ENCODE measurements around the gene DOCK4. TPM values are rescaled to one million over a fixed set of nuclear protein-coding genes. Genes with fewer than 3 reads are reported as not detected.
A peak's percentile ranks its signal among the peaks of the same experiment; 100 is the strongest.

Gene DOCK4
- polyA plus RNA-seq, 1 donor (not counting 4 experiments of a cell fraction or from before 2014, with no cell fraction given), result 13.9 TPM

- no peak for DNase-seq (ENCODE audit: low read depth, low spot score)
- no peaks in the 10 kb centered on the region for H3K9me3 ChIP-seq (ENCODE audit: control insufficient read depth, low read depth, low read length)
- H3K9me1 ChIP-seq (ENCODE audit: control insufficient read depth, extremely low read depth, insufficient read depth, low read length), result no peaks in the 10 kb centered on the region
- H3K79me2 ChIP-seq (ENCODE audit: control insufficient read depth, insufficient read depth, low read length), result peaks cover 16% of the 10 kb centered on the region
- H2AFZ ChIP-seq (ENCODE audit: control insufficient read depth, low read length), result no peak overlapping the region
- peak overlapping the region; percentile 48 for H3K27ac ChIP-seq (ENCODE audit: control insufficient read depth, insufficient read depth, low read length)
- no peaks in the 10 kb centered on the region for H3K36me3 ChIP-seq (ENCODE audit: control insufficient read depth in 2 of 2, extremely low read depth in 1 of 2, insufficient read depth in 2 of 2, low read length in 2 of 2)
- H3K9ac ChIP-seq (ENCODE audit: control insufficient read depth, extremely low read depth, insufficient read depth, low read length), result no peak overlapping the region
- H3K4me1 ChIP-seq (ENCODE audit: control insufficient read depth, extremely low read depth, insufficient read depth, low read length), result no peaks in the 10 kb centered on the region
- H4K20me1 ChIP-seq (ENCODE audit: control insufficient read depth, extremely low read depth, insufficient read depth, low read length), result no peaks in the 10 kb centered on the region
- no peak overlapping the region for H3K4me3 ChIP-seq (ENCODE audit: control insufficient read depth in 2 of 3, extremely low read depth in 1 of 3, insufficient read depth in 2 of 3, low read depth in 1 of 3, low read length in 3 of 3)
- no peaks in the 10 kb centered on the region for H3K27me3 ChIP-seq (ENCODE audit: control insufficient read depth, extremely low read depth, insufficient read depth, low read length)
- FAIRE-seq, result no peak
- no peak overlapping the region for H3K4me2 ChIP-seq (ENCODE audit: control insufficient read depth, extremely low read depth, insufficient read depth, low read depth, low read length)
- dilution Hi-C loops (cut with MboI; ENCODE audit: extremely low pct_ligation_motif_present, low sequenced_read_pairs), result no loop called here
- TF ChIP-seq EZH2 (IDR thresholded peaks at IDR 0.05; ENCODE audit: low read length) (no peak), CTCF (optimal IDR thresholded peaks at IDR 0.05 in 1 of 3, IDR thresholded peaks at IDR 0.05 in 1 of 3, conservative IDR thresholded peaks at IDR 0.05 in 1 of 3; ENCODE audit: extremely low read depth in 1 of 3, insufficient read depth in 2 of 3, low read length in 3 of 3) (no peak)
These were observed 149.8 kb downstream of the DOCK4 start for GRCh38 chr7:112056409-112056808.

- no peak overlapping the region for H3K27ac ChIP-seq (ENCODE audit: control insufficient read depth, insufficient read depth, low read length)
- H4K20me1 ChIP-seq (ENCODE audit: control insufficient read depth, extremely low read depth, insufficient read depth, low read length), result no peaks in the 10 kb centered on the region
- FAIRE-seq (no peak), DNase-seq (ENCODE audit: low read depth, low spot score) (no peak)
- H3K79me2 ChIP-seq (ENCODE audit: control insufficient read depth, insufficient read depth, low read length), result peaks cover 10% of the 10 kb centered on the region
- no peak overlapping the region for H3K4me2 ChIP-seq (ENCODE audit: control insufficient read depth, extremely low read depth, insufficient read depth, low read depth, low read length)
- H3K9ac ChIP-seq (ENCODE audit: control insufficient read depth, extremely low read depth, insufficient read depth, low read length), result no peak overlapping the region
- H3K36me3 ChIP-seq (ENCODE audit: control insufficient read depth in 2 of 2, extremely low read depth in 1 of 2, insufficient read depth in 2 of 2, low read length in 2 of 2), result no peaks in the 10 kb centered on the region
- no peaks in the 10 kb centered on the region for H3K4me1 ChIP-seq (ENCODE audit: control insufficient read depth, extremely low read depth, insufficient read depth, low read length)
- H2AFZ ChIP-seq (ENCODE audit: control insufficient read depth, low read length), result no peak overlapping the region
- no peaks in the 10 kb centered on the region for H3K27me3 ChIP-seq (ENCODE audit: control insufficient read depth, extremely low read depth, insufficient read depth, low read length)
- H3K9me3 ChIP-seq (ENCODE audit: control insufficient read depth, low read depth, low read length), result no peaks in the 10 kb centered on the region
- dilution Hi-C loops (cut with MboI; ENCODE audit: extremely low pct_ligation_motif_present, low sequenced_read_pairs), result no loop called here
- TF ChIP-seq CTCF (optimal IDR thresholded peaks at IDR 0.05 in 1 of 3, IDR thresholded peaks at IDR 0.05 in 1 of 3, conservative IDR thresholded peaks at IDR 0.05 in 1 of 3; ENCODE audit: extremely low read depth in 1 of 3, insufficient read depth in 2 of 3, low read length in 3 of 3) (no peak), EZH2 (IDR thresholded peaks at IDR 0.05; ENCODE audit: low read length) (no peak)
- H3K4me3 ChIP-seq (ENCODE audit: control insufficient read depth in 2 of 3, extremely low read depth in 1 of 3, insufficient read depth in 2 of 3, low read depth in 1 of 3, low read length in 3 of 3), result no peak overlapping the region
- H3K9me1 ChIP-seq (ENCODE audit: control insufficient read depth, extremely low read depth, insufficient read depth, low read length), result no peaks in the 10 kb centered on the region
These were observed 152.5 kb downstream of the DOCK4 start for GRCh38 chr7:112053737-112054069.
